Heart left ventricle (tissue), 16 donors: Measurements from ENCODE around the gene ADAD1. TPM values are rescaled to one million over a fixed set of nuclear protein-coding genes. Genes with fewer than 3 reads are reported as not detected.

Experiments
- ATAC-seq, 4 donors: fragments of 200-7000 bp; cut with Tn5 transposase; one replicate each; pipeline ENCODE4 v1.9.1; 2020 to 2022; ENCODE audit warnings: moderate library complexity in 4 of 4, mild to moderate bottlenecking in 3 of 4, moderate number of reproducible peaks in 1 of 4
- DNase-seq, 5 donors: peaks; one replicate each; pipeline ENCODE4 v3.0.0-alpha.2; 2020
- H3K27ac ChIP-seq, 12 donors: fragments of 200-600 bp; sonication (generic) in 4 of 12; one replicate each; pipeline versions ENCODE4 v1.5.0 to v1.8.0; 2016 to 2022; ENCODE audit warnings: mild to moderate bottlenecking in 2 of 12
- H3K27me3 ChIP-seq, 9 donors: fragments of 200-600 bp; sonication (generic) in 2 of 9; one replicate each; pipeline versions ENCODE4 v1.5.1 to v1.8.0; 2016 to 2022; ENCODE audit warnings: mild to moderate bottlenecking in 3 of 9
- H3K36me3 ChIP-seq, 9 donors: fragments of 200-600 bp; sonication (generic) in 2 of 9; one replicate each; pipeline versions ENCODE4 v1.5.0 to v1.8.0; 2018 to 2022; ENCODE audit warnings: mild to moderate bottlenecking in 2 of 9
- H3K4me1 ChIP-seq, 12 donors: fragments of 200-600 bp; sonication (generic) in 4 of 12; one replicate each; pipeline versions ENCODE4 v1.5.0 to v1.8.0; 2016 to 2022; ENCODE audit warnings: mild to moderate bottlenecking in 3 of 12
- H3K4me3 ChIP-seq, 12 donors: fragments of 200-600 bp; sonication (generic) in 4 of 12; one replicate each; pipeline versions ENCODE4 v1.5.0 to v1.8.0; 2017 to 2022; ENCODE audit warnings: mild to moderate bottlenecking in 9 of 12, moderate library complexity in 4 of 12
- H3K9me3 ChIP-seq, 12 donors: fragments of 200-600 bp; sonication (generic) in 4 of 12; one replicate each; pipeline versions ENCODE4 v1.5.0 to v1.8.0; 2016 to 2022; ENCODE audit warnings: mild to moderate bottlenecking in 1 of 12
- CTCF ChIP-seq, 12 donors: fragments of 200-600 bp; sonication (generic) in 4 of 12; IDR thresholded peaks; one replicate each; pipeline versions ENCODE4 v1.5.0 to v1.8.0; 2018 to 2022; ENCODE audit warnings: antibody characterized with exemption in 12 of 12, mild to moderate bottlenecking in 5 of 12
- POLR2A ChIP-seq, 2 donors: fragments of 450-650 bp; IDR thresholded peaks; one replicate each; pipeline ENCODE4 v1.6.1; 2017; ENCODE audit warnings: antibody characterized with exemption in 2 of 2, mild to moderate bottlenecking in 2 of 2, moderate library complexity in 2 of 2
- WGBS, 4 donors: extraction: QIAGEN DNeasy Blood & Tissue Kit in 2 of 4; methylation state at CpG; one replicate each; pipeline versions ENCODE4 v1.1.5 to v1.1.7; 2013 to 2018; 5-methylcytosine and 5-hydroxymethylcytosine counted together
- intact Hi-C, 10 donors: fragments of 100-400 bp; cut with DNase I; formaldehyde crosslinking; loops; one replicate each; pipeline versions ENCODE4 v1.11.1 to v1.14.2; 2022
- polyA plus RNA-seq, 2 donors: library from polyadenylated mRNA; stranded (reverse); fragments of 200-250 nt; gene quantifications; one replicate each; pipeline ENCODE4 v1.2.3, GENCODE V29; 2013
- total RNA-seq, 9 donors: library from RNA; depleted of rRNA in 2 of 9; stranded (reverse); fragments of >200 nt in 2 of 9; fragmentation: NEBNext Ultra II Directional in 3 of 9; extraction: Animal tissue kit (Norgen Biotek cat#: 25700) in 3 of 9; gene quantifications; one replicate each; pipeline versions ENCODE4 v1.1.0 to v1.2.4, GENCODE V29; 2016 to 2023
- donor health status: ischemic (EF 13 %, LVEDD 7.1; RV severe dilation, severe dysfunction).
- donor health status: healthy with polysubstance abuse.
- donor health status: DM: no; HTN: yes; CAD: no.
- donor health status: DM: no; HTN: no; CAD: no.
- donor health status: ischemic (EF 25% LVEDD 6.9; RV normal size, moderate dysfunction).
- donor health status: ischemic (EF 25% LVEDD 5.7; RV mildly dilated, moderate dysfunction).
- donor health status: healthy.
- donor health status: DM: yes; HTN: yes; CAD: no.
- donor health status: ischemic (EF 35%, LVEDD 5.7; RV mildly dilated, moderate dysfunction).
- donor health status: nonischemic (EF 11% LVEDD 7.7; RV severe dilation, severe dysfunction).
- donor health status: DM: yes; HTN: yes; CAD: no.
- donor health status: PGD.
- donor health status: ischemic (EF 29% LVEDD 5.4; RV normal size, mild dysfunction).
- donor health status: nonischemic (EF 23%, LVEDD 6.1; RV moderate dilation, normal function).

The ADAD1 gene
- total and polyA plus RNA-seq, 11 donors: not detected

GRCh38 chr4:122341886-122342285 is 36.9 kb upstream of the ADAD1 start:
- H3K36me3 ChIP-seq: peaks cover 0 to 88% (median 48%) of the 10 kb centered on the region in 9 donors

GRCh38 chr4:122346036-122346435 is 32.8 kb upstream of the ADAD1 start:
- H3K9me3 ChIP-seq: no peaks in the 10 kb centered on the region
- intact Hi-C loops: no loop called here
- TF ChIP-seq POLR2A (IDR thresholded peaks at IDR 0.05): no peak
- TF ChIP-seq CTCF (IDR thresholded peaks at IDR 0.05): no peak
- DNase-seq (no peak), ATAC-seq (no peak)
- no peaks in the 10 kb centered on the region for H3K4me1 ChIP-seq
- WGBS, 4 donors: 96 to 100% (median 99%) methylated on average over 1 of the region's 1 CpG
- H3K27me3 ChIP-seq: no peaks in the 10 kb centered on the region
- peaks cover 5 to 90% (median 59%) of the 10 kb centered on the region in 9 donors for H3K36me3 ChIP-seq
- H3K27ac ChIP-seq: no peak overlapping the region
- H3K4me3 ChIP-seq: no peak overlapping the region

More at GRCh38 chr4:122341886-122342285, 36.9 kb upstream of the ADAD1 start:
- no peak overlapping the region for H3K4me3 ChIP-seq
- H3K4me1 ChIP-seq: peaks cover 0 to 6% (median 0%) of the 10 kb centered on the region in 12 donors
- TF ChIP-seq CTCF (IDR thresholded peaks at IDR 0.05): no peak
- TF ChIP-seq POLR2A (IDR thresholded peaks at IDR 0.05): no peak
- no peak overlapping the region for H3K27ac ChIP-seq
- intact Hi-C loops: no loop called here
- H3K9me3 ChIP-seq: no peaks in the 10 kb centered on the region
- no peaks in the 10 kb centered on the region for H3K27me3 ChIP-seq
- no peak for DNase-seq
- peak in 2 of 4 donors; percentile 39 to 66 for ATAC-seq
- 88 to 91% (median 89%) methylated on average over 1 of the region's 1 CpG for WGBS, 4 donors

- H3K4me1 ChIP-seq: no peaks in the 10 kb centered on the region
These were observed 32.3 kb upstream of the ADAD1 start for GRCh38 chr4:122346503-122346902.

GRCh38 chr4:122356317-122356808 is 22.4 kb upstream of the ADAD1 start:
- no peaks in the 10 kb centered on the region for H3K4me1 ChIP-seq
- ATAC-seq (no peak), DNase-seq (no peak)
- H3K36me3 ChIP-seq: peaks cover 0 to 100% (median 90%) of the 10 kb centered on the region in 9 donors
- H3K27ac ChIP-seq: no peak overlapping the region
- intact Hi-C loops: no loop called here
- H3K9me3 ChIP-seq: no peaks in the 10 kb centered on the region
- H3K27me3 ChIP-seq: no peaks in the 10 kb centered on the region
- TF ChIP-seq POLR2A (IDR thresholded peaks at IDR 0.05): no peak
- no peak for TF ChIP-seq CTCF (IDR thresholded peaks at IDR 0.05)
- H3K4me3 ChIP-seq: no peak overlapping the region

More at GRCh38 chr4:122346503-122346902, 32.3 kb upstream of the ADAD1 start:
- DNase-seq: no peak
- H3K27ac ChIP-seq: no peak overlapping the region
- 79 to 84% (median 82%) methylated on average over 5 of the region's 5 CpGs for WGBS, 4 donors
- no peak for ATAC-seq
- H3K36me3 ChIP-seq: peaks cover 5 to 94% (median 64%) of the 10 kb centered on the region in 9 donors
- H3K27me3 ChIP-seq: no peaks in the 10 kb centered on the region
- intact Hi-C loops: no loop called here
- no peaks in the 10 kb centered on the region for H3K9me3 ChIP-seq
- H3K4me3 ChIP-seq: no peak overlapping the region
- TF ChIP-seq CTCF (IDR thresholded peaks at IDR 0.05) (no peak), POLR2A (IDR thresholded peaks at IDR 0.05) (no peak)
